Endodermal cell (in vitro differentiated cells): ENCODE results near the gene DNAJC6. TPM values are rescaled to one million over a fixed set of nuclear protein-coding genes. Genes with fewer than 3 reads are reported as not detected.
A peak's percentile ranks its signal among the peaks of the same experiment; 100 is the strongest.

ENCODE experiments used
- DNase-seq: peaks from one replicate; pipeline ENCODE4 v3.0.0-alpha.2; 2017
- H3K27ac ChIP-seq: 2 replicates; pipeline ENCODE4 v1.5.1; 2013; ENCODE audit warnings: mild to moderate bottlenecking, low read depth, low read length, moderate library complexity
- H3K27me3 ChIP-seq: 2 replicates; pipeline ENCODE4 v1.6.1; 2013; ENCODE audit warnings: mild to moderate bottlenecking, low read length, moderate library complexity; ENCODE audit not compliant: insufficient read depth, control insufficient read depth, poor library complexity, severe bottlenecking
- H3K36me3 ChIP-seq: 2 replicates; pipeline ENCODE4 v1.7.0; 2013; ENCODE audit warnings: mild to moderate bottlenecking, low read length, moderate library complexity; ENCODE audit not compliant: control insufficient read depth, insufficient read depth
- H3K4me1 ChIP-seq: one replicate; pipeline ENCODE4 v1.7.0; 2013; ENCODE audit warnings: low read length; ENCODE audit not compliant: control insufficient read depth, insufficient read depth
- H3K4me3 ChIP-seq: 2 replicates; pipeline ENCODE4 v1.5.1; 2013; ENCODE audit warnings: mild to moderate bottlenecking, low read length, moderate library complexity
- H3K9ac ChIP-seq: 2 replicates; pipeline ENCODE4 v1.6.1; 2013; ENCODE audit warnings: mild to moderate bottlenecking, low read length, moderate library complexity; ENCODE audit not compliant: poor library complexity, severe bottlenecking; ENCODE audit errors: extremely low read depth
- H3K9me3 ChIP-seq: 2 replicates; pipeline ENCODE4 v1.6.1; 2013; ENCODE audit warnings: mild to moderate bottlenecking, low read length, moderate library complexity; ENCODE audit not compliant: control insufficient read depth
- H3K27ac Mint-ChIP-seq: 2 replicates; pipeline ENCODE4 v1.8.0; 2020; ENCODE audit warnings: mixed read lengths
- H3K27me3 Mint-ChIP-seq: 2 replicates; pipeline ENCODE4 v1.8.0; 2021; ENCODE audit warnings: mild to moderate bottlenecking, mixed read lengths; ENCODE audit not compliant: insufficient read depth
- H3K36me3 Mint-ChIP-seq: 2 replicates; pipeline ENCODE4 v1.8.0; 2020; ENCODE audit warnings: low read depth, mixed read lengths
- H3K4me1 Mint-ChIP-seq: 2 replicates; pipeline ENCODE4 v1.8.0; 2020; ENCODE audit warnings: mixed read lengths
- H3K4me3 Mint-ChIP-seq: 2 replicates; pipeline ENCODE4 v1.8.0; 2020; ENCODE audit warnings: mild to moderate bottlenecking, moderate library complexity, mixed read lengths
- H3K9me3 Mint-ChIP-seq: 2 replicates; pipeline ENCODE4 v1.8.0; 2020; ENCODE audit warnings: mild to moderate bottlenecking, mixed read lengths
- CTCF ChIP-seq: fragments of 200-600 bp; sonication (generic); conservative IDR thresholded peaks from 2 replicates; pipeline ENCODE4 v1.5.0; 2021; ENCODE audit warnings: antibody characterized with exemption, mild to moderate bottlenecking
- WGBS, 2 experiments: methylation state at CpG; one replicate each; pipeline versions ENCODE4 v1.1.5 to v1.1.7; 2013; ENCODE audit warnings: missing lambda C conversion rate in 2 of 2, mixed read lengths in 1 of 2; ENCODE audit not compliant: insufficient coverage in 1 of 2, insufficient read length in 1 of 2; 5-methylcytosine and 5-hydroxymethylcytosine counted together
- total RNA-seq, 2 donors: library from RNA; stranded (reverse); fragmentation: NEBNext Ultra II Directional in 1 of 2; extraction: Animal tissue kit (Norgen Biotek cat#: 25700) in 1 of 2; gene quantifications; 2 replicates in 1 of 2; 3 replicates in 1 of 2; pipeline ENCODE4 v1.2.1, GENCODE V29; 2021

The DNAJC6 gene
- total RNA-seq, 2 donors from 2014 or later, result 17.4 to 33.9 TPM

- H3K9me3 Mint-ChIP-seq, result no peaks in the 10 kb centered on the region
- peaks cover 4% of the 10 kb centered on the region for H3K4me1 ChIP-seq
- no peaks in the 10 kb centered on the region for H3K9me3 ChIP-seq
- DNase-seq, result no peak
- H3K4me1 Mint-ChIP-seq, result peaks cover 13% of the 10 kb centered on the region
- H3K27ac Mint-ChIP-seq, result no peak overlapping the region
- no peak overlapping the region for H3K9ac ChIP-seq
- H3K36me3 Mint-ChIP-seq, result no peaks in the 10 kb centered on the region
- H3K27me3 ChIP-seq, result no peaks in the 10 kb centered on the region
- no peak for TF ChIP-seq CTCF
- peak overlapping the region; percentile 88 for H3K4me3 ChIP-seq
- H3K36me3 ChIP-seq, result no peaks in the 10 kb centered on the region
- H3K27ac ChIP-seq, result no peak overlapping the region
- peaks cover 37% of the 10 kb centered on the region for H3K27me3 Mint-ChIP-seq
- 10 to 26% methylated on average over 8 to 22 of the region's 22 CpGs for WGBS, 2 experiments
- H3K4me3 Mint-ChIP-seq, result peak overlapping the region; percentile 67
Observed at GRCh38 chr1:65308781-65309303, 501 bp upstream of the DNAJC6 start.

- no peak for DNase-seq
- WGBS, 2 experiments, result 3% methylated on average over 4 to 12 of the region's 12 CpGs
Observed at GRCh38 chr1:65310078-65310587, 790 bp downstream of the DNAJC6 start.

GRCh38 chr1:65311760-65312159 lies 2.4 kb downstream of the DNAJC6 start:
- Mint-ChIP-seq H3K4me3 (no peak overlapping the region), H3K27me3 (peaks cover 31% of the 10 kb centered on the region), H3K27ac (no peak overlapping the region), H3K9me3 (no peaks in the 10 kb centered on the region), H3K36me3 (no peaks in the 10 kb centered on the region), H3K4me1 (peaks cover 13% of the 10 kb centered on the region)
- Histone ChIP-seq H3K36me3 (no peaks in the 10 kb centered on the region), H3K27ac (no peak overlapping the region), H3K9me3 (no peaks in the 10 kb centered on the region), H3K4me3 (no peak overlapping the region), H3K27me3 (no peaks in the 10 kb centered on the region), H3K4me1 (peaks cover 4% of the 10 kb centered on the region), H3K9ac (no peak overlapping the region)
- TF ChIP-seq CTCF, result peak; percentile 61
- DNase-seq, result no peak

More at GRCh38 chr1:65310078-65310587, 790 bp downstream of the DNAJC6 start:
- H3K9me3 Mint-ChIP-seq, result no peaks in the 10 kb centered on the region
- peak overlapping the region; percentile 67 for H3K4me3 Mint-ChIP-seq
- Histone ChIP-seq H3K27me3 (no peaks in the 10 kb centered on the region), H3K36me3 (no peaks in the 10 kb centered on the region), H3K4me1 (peaks cover 4% of the 10 kb centered on the region), H3K27ac (no peak overlapping the region), H3K4me3 (peak overlapping the region; percentile 88), H3K9ac (no peak overlapping the region), H3K9me3 (no peaks in the 10 kb centered on the region)
- no peak overlapping the region for H3K27ac Mint-ChIP-seq
- no peak for TF ChIP-seq CTCF
- peaks cover 13% of the 10 kb centered on the region for H3K4me1 Mint-ChIP-seq
- no peaks in the 10 kb centered on the region for H3K36me3 Mint-ChIP-seq
- peaks cover 37% of the 10 kb centered on the region for H3K27me3 Mint-ChIP-seq
